H1 (cell line): ENCODE measurements around the gene TNP1. TPM values are rescaled to one million over a fixed set of nuclear protein-coding genes. Genes with fewer than 3 reads are reported as not detected.

ENCODE experiments used
- CTCF ChIA-PET: fragments of 300-600 bp; sonication (Branson Sonifier 250); formaldehyde crosslinking; loops from one replicate; lab custom pipeline; 2021; ENCODE audit not compliant: partially characterized antibody; lab: Charles Lee
- POLR2A ChIA-PET: fragments of 300-600 bp; sonication (Branson Sonifier 250); formaldehyde crosslinking; loops from one replicate; lab custom pipeline; 2021; ENCODE audit warnings: inconsistent platforms; ENCODE audit not compliant: partially characterized antibody; lab: Charles Lee
- DNase-seq, 2 experiments: peaks; one replicate each; pipeline versions ENCODE4 v3.0.0 to v3.0.0-alpha.2; 2010 to 2022; ENCODE audit warnings: low spot score in 2 of 2, low read depth in 1 of 2, mixed read lengths in 1 of 2
- FAIRE-seq: peaks from 2 replicates; lab custom pipeline; 2011; peaks lifted over from hg19 to GRCh38; lab: Jason Lieb, UNC
- H2AFZ ChIP-seq: 2 replicates; pipeline ENCODE4 v1.8.1; 2012; ENCODE audit warnings: low read length, inconsistent platforms
- H2AK5ac ChIP-seq: 2 replicates; pipeline ENCODE4 v1.6.1; 2013; ENCODE audit warnings: low read depth, low read length
- H2BK120ac ChIP-seq: replicated peaks from 2 replicates; pipeline ENCODE3; 2013; ENCODE audit warnings: low read depth, low read length, inconsistent platforms
- H2BK12ac ChIP-seq: 2 replicates; pipeline ENCODE4 v1.6.1; 2013; ENCODE audit warnings: low read depth, low read length
- H2BK15ac ChIP-seq: 2 replicates; pipeline ENCODE4 v1.6.1; 2013; ENCODE audit warnings: low read length
- H2BK20ac ChIP-seq: 2 replicates; pipeline ENCODE4 v1.6.1; 2013; ENCODE audit warnings: low read length
- H2BK5ac ChIP-seq: 2 replicates; pipeline ENCODE4 v1.6.1; 2013; ENCODE audit warnings: low read depth, low read length
- H3K14ac ChIP-seq: 2 replicates; pipeline ENCODE4 v1.6.1; 2013; ENCODE audit warnings: inconsistent platforms; ENCODE audit not compliant: insufficient read length
- H3K18ac ChIP-seq: 2 replicates; pipeline ENCODE4 v1.6.1; 2013; ENCODE audit warnings: low read length; ENCODE audit errors: extremely low read depth
- H3K23ac ChIP-seq: 2 replicates; pipeline ENCODE4 v1.6.1; 2013; ENCODE audit warnings: inconsistent platforms; ENCODE audit not compliant: insufficient read length
- H3K23me2 ChIP-seq: 2 replicates; pipeline ENCODE4 v1.6.1; 2013; ENCODE audit warnings: low read depth, low read length
- H3K27ac ChIP-seq: 2 replicates; pipeline ENCODE4 v1.6.1; 2011; ENCODE audit warnings: low read depth, low read length, inconsistent platforms
- H3K27me3 ChIP-seq, 4 experiments: replicated peaks in 1 of 4; 1 replicate in 1 of 4; 2 replicates in 3 of 4; pipeline versions ENCODE4 v1.6.1 to v1.8.1; 2011 to 2013; ENCODE audit warnings: low read length in 3 of 4, mild to moderate bottlenecking in 3 of 4, inconsistent platforms in 2 of 4, mixed read lengths in 2 of 4, moderate library complexity in 1 of 4; ENCODE audit not compliant: control insufficient read depth in 3 of 4, insufficient read depth in 3 of 4; ENCODE audit errors: extremely low read depth in 1 of 4
- H3K36me3 ChIP-seq, 4 experiments: 2 replicates each; pipeline versions ENCODE4 v1.6.1 to v1.8.1; 2011 to 2013; ENCODE audit warnings: mild to moderate bottlenecking in 4 of 4, low read length in 3 of 4, moderate library complexity in 2 of 4, control low read depth in 1 of 4, inconsistent platforms in 1 of 4; ENCODE audit not compliant: insufficient read depth in 4 of 4, control insufficient read depth in 2 of 4
- H3K4ac ChIP-seq: replicated peaks from 2 replicates; pipeline ENCODE3; 2013; ENCODE audit warnings: low read length, low read depth, mixed read lengths, inconsistent platforms; ENCODE audit not compliant: insufficient read length
- H3K4me1 ChIP-seq, 4 experiments: replicated peaks in 1 of 4; 1 replicate in 1 of 4; 2 replicates in 3 of 4; pipeline versions ENCODE4 v1.6.1 to v1.8.1; 2011 to 2013; ENCODE audit warnings: low read length in 3 of 4, inconsistent platforms in 2 of 4, mixed read lengths in 1 of 4; ENCODE audit not compliant: insufficient read depth in 4 of 4, control insufficient read depth in 3 of 4
- H3K4me2 ChIP-seq, 2 experiments: 2 replicates each; pipeline versions ENCODE4 v1.6.1 to v1.8.1; 2011 to 2013; ENCODE audit warnings: low read depth in 2 of 2, low read length in 2 of 2, control low read depth in 1 of 2, inconsistent platforms in 1 of 2, mild to moderate bottlenecking in 1 of 2; ENCODE audit not compliant: insufficient read depth in 1 of 2
- H3K4me3 ChIP-seq, 4 experiments: fragments of 200-600, 300-600 bp in 1 of 4; sonication (generic), shearing (Covaris generic), sonication (Bioruptor Twin) in 1 of 4; 2 replicates each; pipeline versions ENCODE4 v1.5.1 to v1.8.1; 2011 to 2016; ENCODE audit warnings: low read length in 4 of 4, low read depth in 3 of 4, control low read depth in 2 of 4, inconsistent platforms in 2 of 4, mild to moderate bottlenecking in 2 of 4, mixed read lengths in 1 of 4, moderate library complexity in 1 of 4; ENCODE audit not compliant: insufficient read depth in 2 of 4; ENCODE audit errors: extremely low read depth in 1 of 4
- H3K56ac ChIP-seq: replicated peaks from 2 replicates; pipeline ENCODE3; 2013; ENCODE audit warnings: low read depth, mild to moderate bottlenecking, mixed read lengths, low read length, inconsistent platforms; ENCODE audit not compliant: insufficient read length
- H3K79me1 ChIP-seq: 2 replicates; pipeline ENCODE4 v1.6.1; 2013; ENCODE audit warnings: low read depth, low read length, control low read depth
- H3K79me2 ChIP-seq, 2 experiments: 2 replicates each; pipeline versions ENCODE4 v1.6.1 to v1.8.1; 2012 to 2013; ENCODE audit warnings: low read length in 2 of 2, mild to moderate bottlenecking in 2 of 2, inconsistent platforms in 1 of 2; ENCODE audit not compliant: insufficient read depth in 2 of 2, control insufficient read depth in 1 of 2
- H3K9ac ChIP-seq, 4 experiments: replicated peaks in 1 of 4; 1 replicate in 1 of 4; 2 replicates in 3 of 4; pipeline versions ENCODE4 v1.6.1 to v1.8.1; 2011 to 2013; ENCODE audit warnings: low read depth in 3 of 4, low read length in 3 of 4, control low read depth in 2 of 4, mild to moderate bottlenecking in 2 of 4, moderate library complexity in 2 of 4, inconsistent platforms in 1 of 4; ENCODE audit errors: extremely low read depth in 1 of 4
- H3K9me3 ChIP-seq, 2 experiments: 2 replicates each; pipeline versions ENCODE4 v1.6.1 to v1.8.1; 2012 to 2013; ENCODE audit warnings: mild to moderate bottlenecking in 2 of 2, moderate library complexity in 2 of 2, control low read depth in 1 of 2, inconsistent platforms in 1 of 2, low read depth in 1 of 2, low read length in 1 of 2, mixed read lengths in 1 of 2; ENCODE audit not compliant: insufficient read depth in 2 of 2
- H4K20me1 ChIP-seq, 2 experiments: replicated peaks in 1 of 2; 2 replicates each; pipeline versions ENCODE3 to v1.8.1; 2011 to 2013; ENCODE audit warnings: inconsistent platforms in 2 of 2, low read length in 2 of 2, mild to moderate bottlenecking in 1 of 2; ENCODE audit not compliant: insufficient read depth in 2 of 2, control insufficient read depth in 1 of 2
- H4K5ac ChIP-seq: 2 replicates; pipeline ENCODE4 v1.6.1; 2013; ENCODE audit warnings: low read length, low read depth, mixed read lengths, inconsistent platforms; ENCODE audit not compliant: insufficient read length
- H4K8ac ChIP-seq: 2 replicates; pipeline ENCODE4 v1.8.0; 2013; ENCODE audit warnings: mild to moderate bottlenecking, moderate library complexity, low read length, inconsistent platforms; ENCODE audit not compliant: insufficient read depth; ENCODE audit errors: extremely low read depth
- H4K91ac ChIP-seq: replicated peaks from 2 replicates; pipeline ENCODE3; 2013; ENCODE audit warnings: low read length, mixed read lengths, inconsistent platforms; ENCODE audit not compliant: insufficient read length
- ASH2L ChIP-seq: fragments of 200-600, 300-600 bp; sonication (generic); IDR thresholded peaks from one replicate; pipeline ENCODE4 v1.7.1; 2017; ENCODE audit warnings: low read length
- CBX8 ChIP-seq: fragments of 300-800, 300-1000 bp; sonication (generic); IDR thresholded peaks from 2 replicates; pipeline ENCODE4 v1.7.1; 2016; ENCODE audit warnings: low read depth, low read length, borderline replicate concordance
- CTBP2 ChIP-seq: IDR thresholded peaks from 2 replicates; pipeline ENCODE4 v1.7.0; 2011; ENCODE audit warnings: borderline replicate concordance, mild to moderate bottlenecking, moderate library complexity, mixed read lengths, low read length; ENCODE audit not compliant: insufficient read depth, insufficient read length
- GABPA ChIP-seq: IDR thresholded peaks from 2 replicates; pipeline ENCODE4 v1.6.1; 2011; ENCODE audit warnings: mild to moderate bottlenecking, low read length, moderate library complexity, borderline replicate concordance; ENCODE audit not compliant: insufficient read depth
- PHF8 ChIP-seq: fragments of 200-600 bp; sonication (generic); conservative IDR thresholded peaks from 2 replicates; pipeline ENCODE4 v1.7.1; 2012; ENCODE audit warnings: low read depth, mild to moderate bottlenecking, inconsistent platforms, low read length, moderate library complexity
- YY1 ChIP-seq: IDR thresholded peaks from 2 replicates; pipeline ENCODE4 v1.6.1; 2011; ENCODE audit warnings: low read depth, mild to moderate bottlenecking, low read length
- WGBS, 2 experiments: shearing (Covaris generic) in 1 of 2; methylation state at CpG; one replicate each; pipeline versions ENCODE4 v1.1.6 to v1.1.7; 2013 to 2015; ENCODE audit warnings: low lambda C conversion rate in 2 of 2, mixed read lengths in 2 of 2, inconsistent platforms in 1 of 2, low coverage in 1 of 2, missing lambda C conversion rate in 1 of 2; ENCODE audit not compliant: insufficient replicate concordance in 2 of 2, insufficient coverage in 1 of 2, insufficient read length in 1 of 2; ENCODE audit errors: extremely low coverage in 1 of 2, missing lambda C conversion rate in 1 of 2; 5-methylcytosine and 5-hydroxymethylcytosine counted together
- polyA plus RNA-seq, 7 experiments: library from polyadenylated mRNA; depleted of rRNA in 3 of 7; stranded (reverse) in 5 of 7; unstranded in 2 of 7; fragments of >200 nt in 5 of 7; fragments of 200-250 nt in 2 of 7; gene quantifications; 1 replicate in 5 of 7; 2 replicates in 1 of 7; 4 replicates in 1 of 7; pipeline versions ENCODE4 v1.2.1 to v1.2.3, GENCODE V29; 2011 to 2013; ENCODE audit warnings: missing spikeins in 2 of 7, mixed read lengths in 2 of 7
- total RNA-seq: library from RNA; stranded (reverse); fragmentation: NEBNext Ultra II Directional; extraction: Animal tissue kit (Norgen Biotek cat#: 25700); gene quantifications from 2 replicates; pipeline ENCODE4 v1.2.1, GENCODE V29; 2021

Gene TNP1
- total and polyA plus RNA-seq, 2 of the 8 experiments (the other 6 are each of a cell fraction or from before 2014, with no cell fraction given), result not detected

- H2BK12ac ChIP-seq, result no peak overlapping the region
- no peak overlapping the region for H2AFZ ChIP-seq
- ChIA-PET POLR2A (no interaction called here), CTCF (interaction anchor here (1.3 kb wide), 1 partner anchor 55 kb away, joined by 3 read pairs; no protein-coding TSS in a partner anchor)
- H3K4me3 ChIP-seq, result no peak overlapping the region
- no peaks in the 10 kb centered on the region for H4K20me1 ChIP-seq
- H3K56ac ChIP-seq, result no peak overlapping the region
- H3K4me1 ChIP-seq, result no peaks in the 10 kb centered on the region
- no peak overlapping the region for H2BK15ac ChIP-seq
- no peak overlapping the region for H2BK20ac ChIP-seq
- no peaks in the 10 kb centered on the region for H3K27me3 ChIP-seq
- DNase-seq (no peak), FAIRE-seq (no peak)
- H3K27ac ChIP-seq, result no peak overlapping the region
- H4K8ac ChIP-seq, result no peak overlapping the region
- TF ChIP-seq PHF8 (no peak), ASH2L (no peak), CBX8 (no peak), YY1 (no peak), CTBP2 (no peak), GABPA (no peak)
- no peak overlapping the region for H2BK120ac ChIP-seq
- no peaks in the 10 kb centered on the region for H3K23me2 ChIP-seq
- H3K9me3 ChIP-seq, result no peaks in the 10 kb centered on the region
- H3K4ac ChIP-seq, result no peak overlapping the region
- no peak overlapping the region for H3K18ac ChIP-seq
- WGBS, 2 experiments, result 91% methylated on average over 4 of the region's 4 CpGs; no CpG with 5 or more reads in 1 of the 2 experiments
- H3K79me2 ChIP-seq, result no peaks in the 10 kb centered on the region
- H4K5ac ChIP-seq, result no peak overlapping the region
- H3K36me3 ChIP-seq, result no peaks in the 10 kb centered on the region
- H3K14ac ChIP-seq, result no peak overlapping the region
- no peak overlapping the region for H4K91ac ChIP-seq
- H2BK5ac ChIP-seq, result no peak overlapping the region
- H2AK5ac ChIP-seq, result no peak overlapping the region
- no peak overlapping the region for H3K4me2 ChIP-seq
- H3K23ac ChIP-seq, result no peak overlapping the region
- H3K9ac ChIP-seq, result no peak overlapping the region
- no peaks in the 10 kb centered on the region for H3K79me1 ChIP-seq
These were observed 26.8 kb downstream of the TNP1 start for GRCh38 chr2:216833061-216833460.
